Stimulated activated CD8-positive, alpha-beta memory T cell treated with anti-CD3 and anti-CD28 coated beads, Interleukin-7, amount 100 ng/mL, for 48 hours (primary cell): ENCODE results near the gene GAS6.

Experiments
- DNase-seq, 2 donors: peaks; one replicate each; pipeline ENCODE4 v3.0.0-alpha.2; 2020; ENCODE audit warnings: low read depth in 1 of 2; ENCODE audit errors: extremely low read depth in 1 of 2

GAS6 gene

GRCh38 chr13:113854238-113855011 lies 9.5 kb downstream of the GAS6 start:
- no peak for DNase-seq

- no peak for DNase-seq
Observed at GRCh38 chr13:113853518-113854237, 10.2 kb downstream of the GAS6 start.

- DNase-seq: no peak
Observed at GRCh38 chr13:113852536-113853517, 11.0 kb downstream of the GAS6 start.

GRCh38 chr13:113851826-113852535 lies 11.9 kb downstream of the GAS6 start:
- no peak for DNase-seq

- DNase-seq: no peak
Observed at GRCh38 chr13:113851480-113851803, 12.4 kb downstream of the GAS6 start.

- no peak for DNase-seq
Observed at GRCh38 chr13:113850722-113851479, 13.0 kb downstream of the GAS6 start.

GRCh38 chr13:113849981-113850721 lies 13.7 kb downstream of the GAS6 start:
- no peak for DNase-seq

- no peak for DNase-seq
Observed at GRCh38 chr13:113849546-113849945, 14.3 kb downstream of the GAS6 start.

GRCh38 chr13:113848431-113849260 lies 15.2 kb downstream of the GAS6 start:
- DNase-seq: no peak

- no peak for DNase-seq
Observed at GRCh38 chr13:113848020-113848419, 15.9 kb downstream of the GAS6 start.

- no peak for DNase-seq
Observed at GRCh38 chr13:113846636-113847318, 17.1 kb downstream of the GAS6 start.

GRCh38 chr13:113845723-113846635 lies 17.9 kb downstream of the GAS6 start:
- DNase-seq: no peak

GRCh38 chr13:113845055-113845454 lies 18.8 kb downstream of the GAS6 start:
- DNase-seq: no peak

- DNase-seq: no peak
Observed at GRCh38 chr13:113843864-113844556, 19.9 kb downstream of the GAS6 start.

GRCh38 chr13:113843063-113843654 lies 20.7 kb downstream of the GAS6 start:
- DNase-seq: no peak
